Thoracic aorta (tissue), 2 donors: Measurements from ENCODE around the gene COL4A6. TPM values are rescaled to one million over a fixed set of nuclear protein-coding genes. Genes with fewer than 3 reads are reported as not detected.

Experiments
- ATAC-seq: fragments of 150-250 bp; one replicate; pipeline ENCODE4 v1.8.0; 2017; ENCODE audit warnings: low read depth; ENCODE audit not compliant: insufficient number of reproducible peaks, low FRiP score
- DNase-seq: peaks from one replicate; pipeline ENCODE4 v3.0.0-alpha.2; 2020; ENCODE audit warnings: low spot score
- H3K27ac ChIP-seq, 2 donors: fragments of 200-600 bp; sonication (generic); 1 replicate in 1 of 2; 2 replicates in 1 of 2; pipeline ENCODE4 v1.5.1; 2016; ENCODE audit warnings: mild to moderate bottlenecking in 2 of 2, moderate library complexity in 2 of 2
- H3K27me3 ChIP-seq: fragments of 200-600 bp; sonication (generic); replicated peaks from 2 replicates; pipeline ENCODE4 v1.6.0; 2016; ENCODE audit warnings: mild to moderate bottlenecking; ENCODE audit not compliant: insufficient read depth
- H3K36me3 ChIP-seq: fragments of 200-600 bp; sonication (generic); one replicate; pipeline ENCODE4 v1.5.1; 2016
- H3K4me1 ChIP-seq, 2 donors: fragments of 200-600 bp; sonication (generic); 1 replicate in 1 of 2; 2 replicates in 1 of 2; pipeline versions ENCODE4 v1.5.1 to v1.6.0; 2016; ENCODE audit warnings: low read depth in 2 of 2, mild to moderate bottlenecking in 1 of 2; ENCODE audit not compliant: control insufficient read depth in 1 of 2
- H3K4me3 ChIP-seq: fragments of 200-600 bp; sonication (generic); 2 replicates; pipeline ENCODE4 v1.5.1; 2016; ENCODE audit warnings: mild to moderate bottlenecking
- H3K9me3 ChIP-seq: fragments of 200-600 bp; sonication (generic); 2 replicates; pipeline ENCODE4 v1.5.1; 2016
- CTCF ChIP-seq: fragments of 200-600 bp; sonication (generic); IDR thresholded peaks from one replicate; pipeline ENCODE4 v1.5.1; 2019; ENCODE audit warnings: antibody characterized with exemption
- total RNA-seq, 2 donors: library from RNA; depleted of rRNA; stranded (reverse); fragments of >200 nt; gene quantifications; one replicate each; pipeline versions ENCODE4 v1.1.0 to v1.2.3, GENCODE V29; 2016

COL4A6 gene
- total RNA-seq, 2 donors from 2014 or later: 1.3 to 2.2 TPM

- H3K4me3 ChIP-seq: no peak overlapping the region
- ATAC-seq: no peak
- no peak for TF ChIP-seq CTCF
- H3K27ac ChIP-seq: no peak overlapping the region
- DNase-seq: no peak
- H3K4me1 ChIP-seq: no peaks in the 10 kb centered on the region
- H3K27me3 ChIP-seq: no peaks in the 10 kb centered on the region
- no peaks in the 10 kb centered on the region for H3K9me3 ChIP-seq
- H3K36me3 ChIP-seq: no peaks in the 10 kb centered on the region
Measured at GRCh38 chrX:108203540-108203939, 234.7 kb downstream of the COL4A6 start.

- DNase-seq (no peak), ATAC-seq (no peak)
- H3K27ac ChIP-seq: no peak overlapping the region
- no peak overlapping the region for H3K4me3 ChIP-seq
- no peaks in the 10 kb centered on the region for H3K9me3 ChIP-seq
- H3K27me3 ChIP-seq: no peaks in the 10 kb centered on the region
- H3K36me3 ChIP-seq: no peaks in the 10 kb centered on the region
- peak; percentile 53 for TF ChIP-seq CTCF
- no peaks in the 10 kb centered on the region for H3K4me1 ChIP-seq
Measured at GRCh38 chrX:108199691-108200090, 238.5 kb downstream of the COL4A6 start.

GRCh38 chrX:108199041-108199440, 239.2 kb downstream of the COL4A6 start:
- ATAC-seq (no peak), DNase-seq (no peak)
- Histone ChIP-seq H3K36me3 (no peaks in the 10 kb centered on the region), H3K4me3 (no peak overlapping the region), H3K27ac (no peak overlapping the region), H3K4me1 (no peaks in the 10 kb centered on the region), H3K27me3 (no peaks in the 10 kb centered on the region), H3K9me3 (no peaks in the 10 kb centered on the region)
- no peak for TF ChIP-seq CTCF

- Histone ChIP-seq H3K27ac (no peak overlapping the region), H3K36me3 (no peaks in the 10 kb centered on the region), H3K27me3 (no peaks in the 10 kb centered on the region), H3K4me3 (no peak overlapping the region), H3K4me1 (no peaks in the 10 kb centered on the region), H3K9me3 (no peaks in the 10 kb centered on the region)
- ATAC-seq: no peak
- no peak for DNase-seq
- no peak for TF ChIP-seq CTCF
Measured at GRCh38 chrX:108198420-108198819, 239.8 kb downstream of the COL4A6 start.

GRCh38 chrX:108186811-108187210, 251.4 kb downstream of the COL4A6 start:
- H3K4me3 ChIP-seq: no peak overlapping the region
- H3K9me3 ChIP-seq: no peaks in the 10 kb centered on the region
- H3K36me3 ChIP-seq: no peaks in the 10 kb centered on the region
- no peak overlapping the region for H3K27ac ChIP-seq
- no peak for TF ChIP-seq CTCF
- no peak for ATAC-seq
- H3K4me1 ChIP-seq: no peaks in the 10 kb centered on the region
- DNase-seq: no peak
- no peaks in the 10 kb centered on the region for H3K27me3 ChIP-seq
